Osteoblast (primary cell): ENCODE data around the gene CD209. TPM values are rescaled to one million over a fixed set of nuclear protein-coding genes. Genes with fewer than 3 reads are reported as not detected.

Experiments used
- DNase-seq: peaks from one replicate; pipeline ENCODE4 v3.0.0; 2011; ENCODE audit warnings: low spot score, mixed read lengths; ENCODE audit not compliant: insufficient read length; ENCODE audit errors: missing footprints
- H2AFZ ChIP-seq: 2 replicates; pipeline ENCODE4 v1.6.0; 2011; ENCODE audit warnings: mild to moderate bottlenecking, low read length
- H3K27ac ChIP-seq: 2 replicates; pipeline ENCODE4 v1.5.1; 2011; ENCODE audit warnings: mild to moderate bottlenecking, low read depth, low read length, moderate library complexity
- H3K27me3 ChIP-seq: 2 replicates; pipeline ENCODE4 v1.6.0; 2012; ENCODE audit warnings: mild to moderate bottlenecking, control low read depth, inconsistent platforms, low read length, moderate library complexity; ENCODE audit not compliant: insufficient read depth
- H3K36me3 ChIP-seq: 2 replicates; pipeline ENCODE4 v1.5.1; 2011; ENCODE audit warnings: mild to moderate bottlenecking, low read length, control low read depth, moderate library complexity; ENCODE audit not compliant: insufficient read depth
- H3K4me1 ChIP-seq: 2 replicates; pipeline ENCODE4 v1.5.1; 2011; ENCODE audit warnings: mild to moderate bottlenecking, low read length, control low read depth, moderate library complexity; ENCODE audit not compliant: insufficient read depth
- H3K4me2 ChIP-seq: 2 replicates; pipeline ENCODE4 v1.6.0; 2011; ENCODE audit warnings: mild to moderate bottlenecking, low read length; ENCODE audit not compliant: insufficient read depth
- H3K4me3 ChIP-seq: fragments of 200-600 bp; sonication (generic); 3 replicates; pipeline ENCODE4 v1.5.1; 2012; ENCODE audit warnings: mild to moderate bottlenecking, low read length, inconsistent platforms; ENCODE audit not compliant: insufficient read depth
- H3K79me2 ChIP-seq: 2 replicates; pipeline ENCODE4 v1.6.0; 2012; ENCODE audit warnings: mild to moderate bottlenecking, low read length, control low read depth, inconsistent platforms; ENCODE audit not compliant: insufficient read depth
- H3K9me3 ChIP-seq: 2 replicates; pipeline ENCODE4 v1.5.1; 2011; ENCODE audit warnings: low read depth, low read length, control low read depth
- H4K20me1 ChIP-seq: 2 replicates; pipeline ENCODE4 v1.6.0; 2012; ENCODE audit warnings: mild to moderate bottlenecking, low read length, control low read depth; ENCODE audit not compliant: insufficient read depth
- total RNA-seq: library from RNA; depleted of rRNA; stranded (reverse); fragments of >200 nt; gene quantifications from 2 replicates; pipeline ENCODE4 v1.2.3, GENCODE V29; 2012
- TF ChIP-seq, protein P1 (sequence below): IDR thresholded peaks from 2 replicates; pipeline ENCODE4 v1.5.1; 2011; ENCODE audit warnings: mild to moderate bottlenecking, low read depth, low read length, moderate library complexity; ENCODE audit errors: extremely low read depth

Gene CD209
- total RNA-seq, 1 donor, result not detected

DNA sequence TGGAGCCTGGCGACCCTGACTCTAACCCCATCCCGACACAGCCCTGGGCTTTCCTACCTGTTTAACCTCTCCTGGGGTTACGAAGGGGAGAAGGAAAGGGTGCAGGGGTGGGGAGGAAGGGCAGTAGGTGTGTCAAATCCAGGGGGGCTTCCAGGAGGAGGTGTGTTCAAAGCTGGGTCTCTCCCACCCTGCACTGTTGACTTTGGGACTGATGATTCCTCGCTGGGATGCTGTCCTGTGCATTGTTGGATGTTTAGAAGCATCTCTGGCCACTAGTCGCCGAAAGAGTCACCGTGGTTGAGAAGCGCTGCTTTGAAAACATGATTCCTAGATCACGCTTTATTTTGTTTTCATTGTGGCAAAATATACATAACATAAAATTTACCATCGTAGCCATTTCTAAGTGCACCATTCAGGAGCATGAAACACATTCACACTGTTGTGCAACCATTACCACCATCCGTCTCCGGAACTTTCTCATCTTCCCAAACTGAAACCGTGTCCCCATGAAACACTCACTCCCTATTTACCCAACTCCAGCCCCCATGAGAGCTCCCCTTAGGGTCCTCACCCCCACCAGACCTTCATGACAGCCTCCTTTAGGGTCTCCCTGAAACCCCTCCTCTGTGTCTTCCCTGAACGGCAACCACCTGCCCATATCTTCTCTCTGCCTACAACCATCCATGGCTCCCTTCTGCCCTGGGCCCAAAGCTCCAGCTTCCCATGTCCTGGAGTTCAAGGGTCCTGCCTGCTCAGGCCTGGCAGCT lies 41.0 kb downstream of the CD209 start:
- Histone ChIP-seq H3K4me3 (no peak overlapping the region), H3K79me2 (no peaks in the 10 kb centered on the region), H3K27ac (no peak overlapping the region), H3K27me3 (no peaks in the 10 kb centered on the region), H3K4me2 (no peak overlapping the region), H2AFZ (no peak overlapping the region), H3K4me1 (no peaks in the 10 kb centered on the region), H4K20me1 (no peaks in the 10 kb centered on the region), H3K9me3 (no peaks in the 10 kb centered on the region), H3K36me3 (no peaks in the 10 kb centered on the region)
- TF ChIP-seq, protein P1, sequence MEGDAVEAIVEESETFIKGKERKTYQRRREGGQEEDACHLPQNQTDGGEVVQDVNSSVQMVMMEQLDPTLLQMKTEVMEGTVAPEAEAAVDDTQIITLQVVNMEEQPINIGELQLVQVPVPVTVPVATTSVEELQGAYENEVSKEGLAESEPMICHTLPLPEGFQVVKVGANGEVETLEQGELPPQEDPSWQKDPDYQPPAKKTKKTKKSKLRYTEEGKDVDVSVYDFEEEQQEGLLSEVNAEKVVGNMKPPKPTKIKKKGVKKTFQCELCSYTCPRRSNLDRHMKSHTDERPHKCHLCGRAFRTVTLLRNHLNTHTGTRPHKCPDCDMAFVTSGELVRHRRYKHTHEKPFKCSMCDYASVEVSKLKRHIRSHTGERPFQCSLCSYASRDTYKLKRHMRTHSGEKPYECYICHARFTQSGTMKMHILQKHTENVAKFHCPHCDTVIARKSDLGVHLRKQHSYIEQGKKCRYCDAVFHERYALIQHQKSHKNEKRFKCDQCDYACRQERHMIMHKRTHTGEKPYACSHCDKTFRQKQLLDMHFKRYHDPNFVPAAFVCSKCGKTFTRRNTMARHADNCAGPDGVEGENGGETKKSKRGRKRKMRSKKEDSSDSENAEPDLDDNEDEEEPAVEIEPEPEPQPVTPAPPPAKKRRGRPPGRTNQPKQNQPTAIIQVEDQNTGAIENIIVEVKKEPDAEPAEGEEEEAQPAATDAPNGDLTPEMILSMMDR, result no peak
- peak; percentile 55 for DNase-seq

DNA sequence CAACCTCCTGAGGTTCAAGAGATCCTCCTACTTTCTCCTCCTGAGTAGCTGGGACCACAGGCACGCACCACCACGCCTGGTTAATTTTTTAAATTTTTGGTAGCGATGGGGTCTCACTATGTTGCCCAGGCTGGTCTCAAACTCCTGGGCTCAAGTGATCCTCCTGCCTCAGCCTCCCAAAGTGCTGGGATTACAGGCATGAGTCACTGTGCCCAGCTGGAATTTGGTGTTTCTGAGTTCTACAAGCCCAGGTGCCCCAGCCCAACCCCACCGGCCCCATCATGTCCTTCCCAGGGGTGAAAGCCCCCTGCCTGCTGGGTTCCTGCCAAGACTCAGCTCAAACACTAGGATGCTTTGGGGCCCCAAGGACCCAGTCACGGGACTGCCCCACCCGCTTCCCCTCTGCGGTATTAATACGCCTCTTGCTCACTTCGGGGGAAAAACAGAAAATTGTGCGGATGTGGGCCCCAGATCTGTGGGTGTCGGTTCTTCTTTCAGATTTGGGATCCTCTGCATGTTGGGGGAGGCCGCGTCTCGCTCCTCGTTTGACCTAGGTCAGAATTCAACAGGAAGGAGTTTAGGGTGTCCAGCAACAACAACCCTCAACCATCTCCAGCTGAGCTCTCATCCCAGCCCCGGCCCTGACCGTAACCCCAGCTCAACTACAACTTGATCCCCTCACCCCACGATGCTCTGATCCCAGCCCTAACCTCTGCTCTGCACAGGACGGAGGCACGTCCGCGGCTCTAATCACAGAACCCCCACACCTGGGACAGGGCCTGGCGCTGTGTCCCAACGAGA lies 41.7 kb downstream of the CD209 start:
- Histone ChIP-seq H2AFZ (no peak overlapping the region), H3K4me2 (no peak overlapping the region), H4K20me1 (no peaks in the 10 kb centered on the region), H3K4me3 (no peak overlapping the region), H3K79me2 (no peaks in the 10 kb centered on the region), H3K36me3 (no peaks in the 10 kb centered on the region), H3K4me1 (no peaks in the 10 kb centered on the region), H3K9me3 (no peaks in the 10 kb centered on the region), H3K27ac (no peak overlapping the region), H3K27me3 (no peaks in the 10 kb centered on the region)
- DNase-seq, result peak; percentile 46
- TF ChIP-seq, protein P1, result no peak

DNA sequence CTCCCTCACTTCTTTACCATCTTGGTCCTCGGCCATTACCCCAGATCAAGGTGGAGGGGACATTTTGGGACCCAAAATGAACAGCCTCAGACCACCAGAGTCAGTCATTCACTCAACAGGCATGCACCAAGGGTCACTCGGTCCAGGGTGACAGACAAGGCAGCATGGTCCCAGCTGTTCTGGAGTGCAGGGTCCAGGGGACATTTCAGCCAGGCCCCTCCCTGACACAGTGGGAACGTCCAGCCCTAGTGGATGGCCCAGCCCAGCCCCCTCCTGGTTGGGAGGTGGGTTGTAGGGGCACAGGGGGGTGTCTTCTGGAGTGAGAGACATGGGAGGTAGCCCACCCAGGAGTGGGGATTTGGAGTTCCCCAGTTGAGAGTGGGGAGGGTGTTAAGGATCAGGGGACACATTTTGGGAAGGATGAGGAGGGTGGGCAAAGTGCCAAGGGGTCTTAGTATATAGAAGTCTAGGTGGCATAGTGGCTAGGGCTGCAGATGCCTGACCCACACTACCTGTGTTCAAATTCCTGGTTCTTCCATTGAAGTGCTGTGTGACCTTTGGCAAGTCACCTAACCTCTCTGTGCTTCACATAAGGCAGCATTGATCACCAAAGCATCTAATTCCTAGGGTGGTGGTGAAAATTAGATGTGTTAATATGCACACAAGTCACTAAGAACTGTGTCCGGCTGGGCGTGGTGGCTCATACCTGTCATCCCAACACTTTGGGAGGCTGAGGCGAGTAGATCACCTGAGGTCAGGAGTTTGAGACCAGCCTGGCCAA lies 42.9 kb downstream of the CD209 start:
- no peaks in the 10 kb centered on the region for H3K27me3 ChIP-seq
- no peak for DNase-seq
- H3K79me2 ChIP-seq, result no peaks in the 10 kb centered on the region
- no peaks in the 10 kb centered on the region for H3K4me1 ChIP-seq
- no peaks in the 10 kb centered on the region for H3K36me3 ChIP-seq
- TF ChIP-seq, protein P1, result no peak
- H3K27ac ChIP-seq, result no peak overlapping the region
- no peak overlapping the region for H2AFZ ChIP-seq
- no peaks in the 10 kb centered on the region for H4K20me1 ChIP-seq
- H3K4me2 ChIP-seq, result no peak overlapping the region
- no peaks in the 10 kb centered on the region for H3K9me3 ChIP-seq
- H3K4me3 ChIP-seq, result no peak overlapping the region
